Measurements from ENCODE around the gene CLEC20A. TPM values are rescaled to one million over a fixed set of nuclear protein-coding genes. Genes with fewer than 3 reads are reported as not detected.

Gene CLEC20A
- total and polyA plus RNA-seq, 8 donors = 0.31 TPM; not detected in 7

- TF ChIP-seq POLR2A (IDR thresholded peaks at IDR 0.05) = no peak
- no peak for TF ChIP-seq POLR2AphosphoS5 (IDR thresholded peaks at IDR 0.05)
- TF ChIP-seq EP300 (IDR thresholded peaks at IDR 0.05) = no peak
- no peak for TF ChIP-seq CTCF (IDR thresholded peaks at IDR 0.05)
- intact Hi-C loops (cut with DNase I; ENCODE audit: low total_unique reads) = no loop called here
- no peaks in the 10 kb centered on the region for H3K27me3 ChIP-seq
- no peak for DNase-seq
- H3K27ac ChIP-seq = no peak overlapping the region
- H3K4me3 ChIP-seq = no peak overlapping the region
- 36 to 76% (median 64%) methylated on average over 7 of the region's 7 CpGs for WGBS, 5 donors
- H3K4me1 ChIP-seq = peaks cover 18 to 56% (median 37%) of the 10 kb centered on the region in 4 donors
- no peaks in the 10 kb centered on the region for H3K9me3 ChIP-seq
- H3K36me3 ChIP-seq = no peaks in the 10 kb centered on the region
Observed at GRCh38 chr1:178539291-178539690, 42.5 kb upstream of the CLEC20A start.

GRCh38 chr1:178538192-178538916, 41.6 kb upstream of the CLEC20A start:
- H3K4me3 ChIP-seq = no peak overlapping the region
- no peaks in the 10 kb centered on the region for H3K36me3 ChIP-seq
- H3K27ac ChIP-seq = peak overlapping the region in 2 of 5 donors; percentile 62 to 78
- no peaks in the 10 kb centered on the region for H3K27me3 ChIP-seq
- peaks cover 16 to 51% (median 28%) of the 10 kb centered on the region in 4 donors for H3K4me1 ChIP-seq
- intact Hi-C loops (cut with DNase I; ENCODE audit: low total_unique reads) = no loop called here
- DNase-seq = peak in 1 of 2 donors; percentile 42
- no peaks in the 10 kb centered on the region for H3K9me3 ChIP-seq
- 64 to 87% (median 72%) methylated on average over 8 to 9 of the region's 9 CpGs for WGBS, 5 donors
- TF ChIP-seq POLR2AphosphoS5 (IDR thresholded peaks at IDR 0.05) (no peak), EP300 (IDR thresholded peaks at IDR 0.05) (no peak), CTCF (IDR thresholded peaks at IDR 0.05) (no peak), POLR2A (IDR thresholded peaks at IDR 0.05) (no peak)

GRCh38 chr1:178537382-178538090, 40.8 kb upstream of the CLEC20A start:
- Histone ChIP-seq H3K4me1 (peaks cover 13 to 43% (median 24%) of the 10 kb centered on the region in 4 donors), H3K27ac (peak overlapping the region; percentile 26 to 78 (median 62)), H3K4me3 (no peak overlapping the region), H3K27me3 (no peaks in the 10 kb centered on the region), H3K9me3 (no peaks in the 10 kb centered on the region), H3K36me3 (no peaks in the 10 kb centered on the region)
- TF ChIP-seq POLR2A (IDR thresholded peaks at IDR 0.05) (no peak), CTCF (IDR thresholded peaks at IDR 0.05) (no peak), POLR2AphosphoS5 (IDR thresholded peaks at IDR 0.05) (no peak), EP300 (IDR thresholded peaks at IDR 0.05) (no peak)
- peak in 1 of 2 donors; percentile 56 for DNase-seq
- WGBS, 5 donors = 60 to 69% (median 62%) methylated on average over 20 of the region's 20 CpGs
- intact Hi-C loops (cut with DNase I; ENCODE audit: low total_unique reads) = no loop called here

GRCh38 chr1:178536844-178537371, 40.1 kb upstream of the CLEC20A start:
- H3K36me3 ChIP-seq = no peaks in the 10 kb centered on the region
- intact Hi-C loops (cut with DNase I; ENCODE audit: low total_unique reads) = no loop called here
- 22 to 52% (median 30%) methylated on average over 4 to 7 of the region's 7 CpGs for WGBS, 5 donors
- peak; percentile 75 to 87 for DNase-seq
- no peak for TF ChIP-seq EP300 (IDR thresholded peaks at IDR 0.05)
- TF ChIP-seq POLR2AphosphoS5 (IDR thresholded peaks at IDR 0.05) = peak in 2 of 3 donors; percentile 66 to 74
- no peak for TF ChIP-seq CTCF (IDR thresholded peaks at IDR 0.05)
- TF ChIP-seq POLR2A (IDR thresholded peaks at IDR 0.05) = no peak
- no peaks in the 10 kb centered on the region for H3K9me3 ChIP-seq
- no peaks in the 10 kb centered on the region for H3K27me3 ChIP-seq
- peaks cover 11 to 37% (median 26%) of the 10 kb centered on the region in 4 donors for H3K4me1 ChIP-seq
- peak overlapping the region; percentile 38 to 78 (median 62) for H3K27ac ChIP-seq
- H3K4me3 ChIP-seq = no peak overlapping the region

All from stomach (tissue), 9 donors.